Measurements from ENCODE around the gene GOLGA1. TPM values are rescaled to one million over a fixed set of nuclear protein-coding genes. Genes with fewer than 3 reads are reported as not detected.

Gene GOLGA1
- polyA plus RNA-seq, 1 donor from 2014 or later, result 15.3 TPM

GRCh38 chr9:124878021-124878420 lies 62.9 kb downstream of the GOLGA1 start:
- Histone ChIP-seq H3K9me2 (ENCODE audit: insufficient read depth, low read length) (no peaks in the 10 kb centered on the region), H2AFZ (ENCODE audit: low read depth, low read length) (no peak overlapping the region), H4K20me1 (ENCODE audit: insufficient read depth) (no peaks in the 10 kb centered on the region), H3K4me3 (ENCODE audit: low read length) (no peak overlapping the region), H3K4me2 (ENCODE audit: low read length) (no peak overlapping the region), H3K27ac (ENCODE audit: low read length) (no peak overlapping the region), H3F3A (ENCODE audit: insufficient read depth, low read length, poor library complexity, severe bottlenecking) (no peaks in the 10 kb centered on the region), H3K9ac (ENCODE audit: low read length) (no peak overlapping the region), H3K9me3 (ENCODE audit: low read length) (no peaks in the 10 kb centered on the region), H3K27me3 (ENCODE audit: insufficient read depth, low read depth, low read length) (no peaks in the 10 kb centered on the region), H3K79me2 (replicated peaks; ENCODE audit: insufficient read depth, low read length) (no peaks in the 10 kb centered on the region), H3K36me3 (ENCODE audit: insufficient read depth, low read length) (peaks cover 4% of the 10 kb centered on the region)
- TF ChIP-seq CTCF (IDR thresholded peaks at IDR 0.05; ENCODE audit: poor library complexity, severe bottlenecking) (no peak), TAF1 (IDR thresholded peaks at IDR 0.05; ENCODE audit: low read depth) (no peak), MXI1 (conservative IDR thresholded peaks at IDR 0.05; ENCODE audit: poor library complexity, severe bottlenecking) (no peak), EP300 (conservative IDR thresholded peaks at IDR 0.05; ENCODE audit: poor library complexity, severe bottlenecking) (no peak), RAD21 (conservative IDR thresholded peaks at IDR 0.05) (no peak), REST (IDR thresholded peaks at IDR 0.05; ENCODE audit: borderline replicate concordance) (no peak), SMC3 (conservative IDR thresholded peaks at IDR 0.05; ENCODE audit: poor library complexity) (no peak)

- no peak overlapping the region for H3K4me2 ChIP-seq (ENCODE audit: low read length)
- no peaks in the 10 kb centered on the region for H3K79me2 ChIP-seq (replicated peaks; ENCODE audit: insufficient read depth, low read length)
- H3K27me3 ChIP-seq (ENCODE audit: insufficient read depth, low read depth, low read length), result no peaks in the 10 kb centered on the region
- no peaks in the 10 kb centered on the region for H4K20me1 ChIP-seq (ENCODE audit: insufficient read depth)
- no peaks in the 10 kb centered on the region for H3K9me3 ChIP-seq (ENCODE audit: low read length)
- TF ChIP-seq REST (IDR thresholded peaks at IDR 0.05; ENCODE audit: borderline replicate concordance) (no peak), SMC3 (conservative IDR thresholded peaks at IDR 0.05; ENCODE audit: poor library complexity) (no peak), TAF1 (IDR thresholded peaks at IDR 0.05; ENCODE audit: low read depth) (no peak), RAD21 (conservative IDR thresholded peaks at IDR 0.05) (no peak), POLR2AphosphoS5 (IDR thresholded peaks at IDR 0.05) (no peak), MXI1 (conservative IDR thresholded peaks at IDR 0.05; ENCODE audit: poor library complexity, severe bottlenecking) (no peak), EP300 (conservative IDR thresholded peaks at IDR 0.05; ENCODE audit: poor library complexity, severe bottlenecking) (no peak), CTCF (IDR thresholded peaks at IDR 0.05; ENCODE audit: poor library complexity, severe bottlenecking) (no peak), EZH2 (IDR thresholded peaks at IDR 0.05; ENCODE audit: borderline replicate concordance, insufficient read depth, low read length, poor library complexity, severe bottlenecking) (no peak)
- no peak overlapping the region for H3K4me3 ChIP-seq (ENCODE audit: low read length)
- no peaks in the 10 kb centered on the region for H3F3A ChIP-seq (ENCODE audit: insufficient read depth, low read length, poor library complexity, severe bottlenecking)
- no peak overlapping the region for H3K27ac ChIP-seq (ENCODE audit: low read length)
- no peak overlapping the region for H2AFZ ChIP-seq (ENCODE audit: low read depth, low read length)
- no peak overlapping the region for H3K9ac ChIP-seq (ENCODE audit: low read length)
- H3K9me2 ChIP-seq (ENCODE audit: insufficient read depth, low read length), result no peaks in the 10 kb centered on the region
- peaks cover 4% of the 10 kb centered on the region for H3K36me3 ChIP-seq (ENCODE audit: insufficient read depth, low read length)
These were observed 63.7 kb downstream of the GOLGA1 start for GRCh38 chr9:124877021-124877782.
